RWPE2 (cell line): ENCODE measurements around the gene CEMP1.

Experiments used
- ATAC-seq: fragments of 200-7000 bp; cut with Tn5 transposase; 3 replicates; pipeline ENCODE4 v1.9.1; 2021; ENCODE audit warnings: low read depth
- DNase-seq: peaks from one replicate; pipeline ENCODE4 v3.0.0-alpha.2; 2020; ENCODE audit warnings: low spot score
- H3K27ac ChIP-seq: fragments of 450-650 bp; 2 replicates; pipeline ENCODE4 v1.5.1; 2017; ENCODE audit warnings: mild to moderate bottlenecking; ENCODE audit not compliant: poor library complexity, severe bottlenecking
- H3K27me3 ChIP-seq: fragments of 250-450 bp; sonication (Bioruptor Pico); 2 replicates; pipeline ENCODE4 v1.5.1; 2021; ENCODE audit warnings: mild to moderate bottlenecking, moderate library complexity; ENCODE audit not compliant: insufficient read depth, poor library complexity, severe bottlenecking
- H3K36me3 ChIP-seq: fragments of 250-450 bp; sonication (Bioruptor Pico); 2 replicates; pipeline ENCODE4 v1.5.1; 2020; ENCODE audit warnings: low read depth, mild to moderate bottlenecking, moderate library complexity
- H3K4me1 ChIP-seq: fragments of 250-450 bp; sonication (Bioruptor Pico); 2 replicates; pipeline ENCODE4 v1.5.1; 2021; ENCODE audit warnings: mild to moderate bottlenecking, moderate library complexity; ENCODE audit not compliant: insufficient read depth, poor library complexity, severe bottlenecking
- H3K4me3 ChIP-seq: fragments of 250-450 bp; sonication (Bioruptor Pico); 2 replicates; pipeline ENCODE4 v1.5.1; 2021; ENCODE audit warnings: mild to moderate bottlenecking, moderate library complexity; ENCODE audit not compliant: severe bottlenecking
- H3K9me3 ChIP-seq: fragments of 250-450 bp; sonication (Bioruptor Pico); 2 replicates; pipeline ENCODE4 v1.5.1; 2021; ENCODE audit warnings: mild to moderate bottlenecking, moderate library complexity; ENCODE audit not compliant: severe bottlenecking
- CTCF ChIP-seq: fragments of 450-650 bp; IDR thresholded peaks from one replicate; pipeline ENCODE4 v1.5.1; 2017; ENCODE audit warnings: mild to moderate bottlenecking, moderate library complexity; ENCODE audit not compliant: poor library complexity, severe bottlenecking

CEMP1 gene

GRCh38 chr16:2482708-2483534 is 48.3 kb downstream of the CEMP1 start:
- TF ChIP-seq CTCF = no peak
- Histone ChIP-seq H3K4me3 (no peak overlapping the region), H3K36me3 (no peaks in the 10 kb centered on the region), H3K27me3 (no peaks in the 10 kb centered on the region), H3K4me1 (no peaks in the 10 kb centered on the region), H3K9me3 (no peaks in the 10 kb centered on the region), H3K27ac (no peak overlapping the region)
- ATAC-seq (no peak), DNase-seq (no peak)

- ATAC-seq = no peak
- H3K4me3 ChIP-seq = no peak overlapping the region
These were observed 49.0 kb downstream of the CEMP1 start for GRCh38 chr16:2482249-2482648.

GRCh38 chr16:2481676-2482075 is 49.5 kb downstream of the CEMP1 start:
- ATAC-seq (no peak), DNase-seq (no peak)
- no peak overlapping the region for H3K27ac ChIP-seq
- no peak overlapping the region for H3K4me3 ChIP-seq
- TF ChIP-seq CTCF = no peak
- H3K36me3 ChIP-seq = no peaks in the 10 kb centered on the region
- no peaks in the 10 kb centered on the region for H3K4me1 ChIP-seq
- H3K27me3 ChIP-seq = no peaks in the 10 kb centered on the region
- H3K9me3 ChIP-seq = no peaks in the 10 kb centered on the region

More at GRCh38 chr16:2482249-2482648, 49.0 kb downstream of the CEMP1 start:
- no peaks in the 10 kb centered on the region for H3K4me1 ChIP-seq
- H3K27me3 ChIP-seq = no peaks in the 10 kb centered on the region
- TF ChIP-seq CTCF = no peak
- no peaks in the 10 kb centered on the region for H3K36me3 ChIP-seq
- H3K27ac ChIP-seq = no peak overlapping the region
- H3K9me3 ChIP-seq = no peaks in the 10 kb centered on the region
- no peak for DNase-seq

GRCh38 chr16:2480948-2481347 is 50.3 kb downstream of the CEMP1 start:
- H3K36me3 ChIP-seq = no peaks in the 10 kb centered on the region
- no peak overlapping the region for H3K27ac ChIP-seq
- TF ChIP-seq CTCF = no peak
- no peaks in the 10 kb centered on the region for H3K4me1 ChIP-seq
- H3K4me3 ChIP-seq = no peak overlapping the region
- no peaks in the 10 kb centered on the region for H3K27me3 ChIP-seq
- DNase-seq (no peak), ATAC-seq (no peak)
- H3K9me3 ChIP-seq = no peaks in the 10 kb centered on the region
